HEK293T (cell line): ENCODE data around the gene ITGAE.

Source experiments
- ELF4 ChIP-seq: fragments of 450-650 bp; IDR thresholded peaks from 2 replicates; pipeline ENCODE4 v1.6.1; 2017; ENCODE audit warnings: antibody characterized with exemption
- FOXM1 ChIP-seq: fragments of 450-650 bp; IDR thresholded peaks from 2 replicates; pipeline ENCODE4 v1.6.1; 2017; ENCODE audit warnings: mild to moderate bottlenecking, borderline replicate concordance
- HDGF ChIP-seq: fragments of 450-650 bp; IDR thresholded peaks from 2 replicates; pipeline ENCODE4 v1.6.1; 2017; ENCODE audit warnings: antibody characterized with exemption, borderline replicate concordance
- PKNOX1 ChIP-seq: fragments of 450-650 bp; IDR thresholded peaks from 2 replicates; pipeline ENCODE4 v1.6.1; 2016

- TF ChIP-seq FOXM1, result no peak
- TF ChIP-seq ELF4, result no peak
- TF ChIP-seq HDGF, result no peak
- TF ChIP-seq PKNOX1, result no peak
These were observed 50.7 kb downstream of the ITGAE start for GRCh38 chr17:3750296-3750695.
